Esophagus squamous epithelium (tissue), 4 donors: ENCODE results near the gene NR2F2.

Source experiments
- CTCF ChIP-seq, 6 experiments: fragments of 450-650 bp in 4 of 6; fragments of 200-600 bp in 2 of 6; sonication (generic) in 2 of 6; IDR thresholded peaks; one replicate each; pipeline ENCODE4 v1.5.1; 2016 to 2019; ENCODE audit warnings: antibody characterized with exemption in 6 of 6, mild to moderate bottlenecking in 4 of 6, moderate library complexity in 4 of 6
- POLR2A ChIP-seq, 4 donors: fragments of 450-650 bp; IDR thresholded peaks; one replicate each; pipeline ENCODE4 v1.6.1; 2017; ENCODE audit warnings: antibody characterized with exemption in 4 of 4, mild to moderate bottlenecking in 4 of 4, moderate library complexity in 3 of 4

GRCh38 chr15:96330450-96331143, at the start of gene NR2F2:
- TF ChIP-seq CTCF (IDR thresholded peaks at IDR 0.05), result no peak
- TF ChIP-seq POLR2A (IDR thresholded peaks at IDR 0.05), result peak in 3 of 4 donors; percentile 26 to 87 (median 84)
